ENCODE data around the gene ZFYVE28. TPM values are rescaled to one million over a fixed set of nuclear protein-coding genes. Genes with fewer than 3 reads are reported as not detected.
A peak's percentile ranks its signal among the peaks of the same experiment; 100 is the strongest.

The ZFYVE28 gene
- total and polyA plus RNA-seq, 7 donors = 1.7 to 7.7 (median 3.4) TPM

DNA sequence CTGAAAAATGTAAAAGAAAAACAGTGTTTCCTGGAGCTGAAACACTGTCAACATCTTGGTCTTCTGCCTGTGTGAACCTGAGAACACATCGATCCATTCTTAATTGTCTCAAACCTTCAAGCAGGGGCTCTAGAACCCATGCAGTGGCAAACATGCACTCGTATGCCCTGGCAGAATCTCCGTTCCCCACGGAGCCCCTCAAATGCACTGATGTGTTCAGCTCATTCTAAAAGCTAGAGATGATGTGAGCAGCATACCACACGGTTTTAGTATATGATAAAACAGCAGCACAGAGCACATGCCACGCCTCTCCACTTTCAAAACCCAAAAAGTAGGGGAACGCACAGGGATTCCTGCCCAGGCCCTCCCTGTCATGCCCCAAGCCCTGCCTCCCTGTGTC lies 44.9 kb downstream of the ZFYVE28 start:
- 88 to 92% (median 89%) methylated on average over 7 of the region's 7 CpGs for WGBS, 3 donors
- H3K27me3 ChIP-seq (ENCODE audit: insufficient read depth in 3 of 3, low read length in 2 of 3) = no peaks in the 10 kb centered on the region
- H3K27ac ChIP-seq = no peak overlapping the region
- intact Hi-C loops (cut with DNase I) = no loop called here
- no peaks in the 10 kb centered on the region for H3K36me3 ChIP-seq (ENCODE audit: insufficient read depth in 1 of 2, low read depth in 1 of 2)
- no peak overlapping the region for H3K4me3 ChIP-seq
- ATAC-seq (no peak), DNase-seq (peak in 1 of 2 donors; percentile 28)
- H3K9me3 ChIP-seq = peaks cover 5% of the 10 kb centered on the region
- no peaks in the 10 kb centered on the region for H3K4me1 ChIP-seq
- TF ChIP-seq, protein P1, sequence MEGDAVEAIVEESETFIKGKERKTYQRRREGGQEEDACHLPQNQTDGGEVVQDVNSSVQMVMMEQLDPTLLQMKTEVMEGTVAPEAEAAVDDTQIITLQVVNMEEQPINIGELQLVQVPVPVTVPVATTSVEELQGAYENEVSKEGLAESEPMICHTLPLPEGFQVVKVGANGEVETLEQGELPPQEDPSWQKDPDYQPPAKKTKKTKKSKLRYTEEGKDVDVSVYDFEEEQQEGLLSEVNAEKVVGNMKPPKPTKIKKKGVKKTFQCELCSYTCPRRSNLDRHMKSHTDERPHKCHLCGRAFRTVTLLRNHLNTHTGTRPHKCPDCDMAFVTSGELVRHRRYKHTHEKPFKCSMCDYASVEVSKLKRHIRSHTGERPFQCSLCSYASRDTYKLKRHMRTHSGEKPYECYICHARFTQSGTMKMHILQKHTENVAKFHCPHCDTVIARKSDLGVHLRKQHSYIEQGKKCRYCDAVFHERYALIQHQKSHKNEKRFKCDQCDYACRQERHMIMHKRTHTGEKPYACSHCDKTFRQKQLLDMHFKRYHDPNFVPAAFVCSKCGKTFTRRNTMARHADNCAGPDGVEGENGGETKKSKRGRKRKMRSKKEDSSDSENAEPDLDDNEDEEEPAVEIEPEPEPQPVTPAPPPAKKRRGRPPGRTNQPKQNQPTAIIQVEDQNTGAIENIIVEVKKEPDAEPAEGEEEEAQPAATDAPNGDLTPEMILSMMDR (IDR thresholded peaks at IDR 0.05) = no peak

- H3K27ac ChIP-seq = no peak overlapping the region
- H3K4me1 ChIP-seq = no peaks in the 10 kb centered on the region
- TF ChIP-seq, protein P1 (IDR thresholded peaks at IDR 0.05) = no peak
- DNase-seq (no peak), ATAC-seq (no peak)
- H3K4me3 ChIP-seq = no peak overlapping the region
- intact Hi-C loops (cut with DNase I) = no loop called here
- no peaks in the 10 kb centered on the region for H3K36me3 ChIP-seq (ENCODE audit: insufficient read depth in 1 of 2, low read depth in 1 of 2)
- WGBS, 3 donors = 85 to 86% (median 86%) methylated on average over 10 to 14 of the region's 14 CpGs
- no peaks in the 10 kb centered on the region for H3K27me3 ChIP-seq (ENCODE audit: insufficient read depth in 3 of 3, low read length in 2 of 3)
- H3K9me3 ChIP-seq = peaks cover 5% of the 10 kb centered on the region
These were observed 45.9 kb downstream of the ZFYVE28 start for GRCh38 chr4:2372488-2373030.

GRCh38 chr4:2371765-2372487 lies 46.5 kb downstream of the ZFYVE28 start:
- DNase-seq = peak in 1 of 2 donors; percentile 30
- intact Hi-C loops (cut with DNase I) = no loop called here

GRCh38 chr4:2370597-2371320 lies 47.7 kb downstream of the ZFYVE28 start:
- intact Hi-C loops (cut with DNase I) = no loop called here
- Histone ChIP-seq H3K27me3 (ENCODE audit: insufficient read depth in 3 of 3, low read length in 2 of 3) (no peaks in the 10 kb centered on the region), H3K36me3 (ENCODE audit: insufficient read depth in 1 of 2, low read depth in 1 of 2) (no peaks in the 10 kb centered on the region), H3K4me3 (no peak overlapping the region), H3K27ac (no peak overlapping the region), H3K9me3 (peaks cover 5% of the 10 kb centered on the region), H3K4me1 (peaks cover 9% of the 10 kb centered on the region)
- DNase-seq (peak in 1 of 2 donors; percentile 40), ATAC-seq (no peak)
- 88 to 92% (median 89%) methylated on average over 26 of the region's 26 CpGs for WGBS, 3 donors
- TF ChIP-seq, protein P1 (IDR thresholded peaks at IDR 0.05) = no peak

More at GRCh38 chr4:2371765-2372487, 46.5 kb downstream of the ZFYVE28 start:
- no peaks in the 10 kb centered on the region for H3K36me3 ChIP-seq (ENCODE audit: insufficient read depth in 1 of 2, low read depth in 1 of 2)
- TF ChIP-seq, protein P1 (IDR thresholded peaks at IDR 0.05) = no peak
- 74 to 76% (median 74%) methylated on average over 26 to 27 of the region's 27 CpGs for WGBS, 3 donors
- H3K4me3 ChIP-seq = no peak overlapping the region
- H3K27me3 ChIP-seq (ENCODE audit: insufficient read depth in 3 of 3, low read length in 2 of 3) = no peaks in the 10 kb centered on the region
- ATAC-seq = no peak
- no peak overlapping the region for H3K27ac ChIP-seq
- peaks cover 5% of the 10 kb centered on the region for H3K9me3 ChIP-seq
- H3K4me1 ChIP-seq = no peaks in the 10 kb centered on the region

All from psoas muscle (tissue), 8 donors.